Loucy (cell line): ENCODE data around the gene LRRC63.

Experiments used
- CTCF ChIP-seq: fragments of 200-600 bp; sonication (generic); conservative IDR thresholded peaks from 2 replicates; pipeline ENCODE4 v1.5.1; 2014; ENCODE audit warnings: mild to moderate bottlenecking, antibody characterized with exemption, low read length
- EZH2phosphoT487 ChIP-seq: fragments of 200-600 bp; IDR thresholded peaks from 2 replicates; pipeline ENCODE4 v1.6.1; 2018; ENCODE audit warnings: antibody characterized with exemption, mild to moderate bottlenecking, moderate library complexity, borderline replicate concordance

GRCh38 chr13:46178821-46179220 lies 32.9 kb upstream of the LRRC63 start:
- TF ChIP-seq CTCF (no peak), EZH2phosphoT487 (no peak)
